ENCODE data around the gene DNAH14. TPM values are rescaled to one million over a fixed set of nuclear protein-coding genes. Genes with fewer than 3 reads are reported as not detected.
"Not testable (repeated sequence)": the region's sequence is repeated elsewhere in the genome, so short reads cannot be mapped to it uniquely, and the experiment has no call there.

DNAH14 gene
- total and polyA plus RNA-seq, 2 of the 4 experiments (the other 2 are of a cell fraction): 2.7 to 3.6 TPM

- H3K4me3 ChIP-seq (ENCODE audit: insufficient read depth, low read depth, low read length); H3K9ac ChIP-seq (ENCODE audit: low read depth, low read length); H3K9me3 ChIP-seq (ENCODE audit: control insufficient read depth, insufficient read depth, low read length); H3K9me1 ChIP-seq (ENCODE audit: insufficient read depth, low read length); H3K27ac ChIP-seq (ENCODE audit: insufficient read depth, low read length); H2AK5ac ChIP-seq (ENCODE audit: low read depth, low read length); POLR2A ChIA-PET (ENCODE audit: unreplicated experiment); ATAC-seq (ENCODE audit: low read depth); H2BK120ac ChIP-seq (ENCODE audit: low read depth, low read length); H3K27me3 ChIP-seq (ENCODE audit: control insufficient read depth, insufficient read depth, low read length); H3K56ac ChIP-seq (ENCODE audit: extremely low read depth, insufficient read depth, low read length); H3K23ac ChIP-seq (ENCODE audit: low read depth, low read length); H2AFZ ChIP-seq (replicated peaks; ENCODE audit: low read length, poor library complexity); BruUV-seq (replicated peaks); DNase-seq; H2BK15ac ChIP-seq (ENCODE audit: low read depth, low read length); H2AK9ac ChIP-seq (replicated peaks; ENCODE audit: low read depth, low read length, poor library complexity); H3K36me3 ChIP-seq (ENCODE audit: control insufficient read depth, insufficient read depth, low read length); H3K4ac ChIP-seq (ENCODE audit: low read depth, low read length); H4K5ac ChIP-seq (ENCODE audit: low read depth, low read length); H4K8ac ChIP-seq (ENCODE audit: low read depth in 2 of 2, low read length in 2 of 2); H3K79me1 ChIP-seq (ENCODE audit: low read depth in 1 of 2, low read length in 2 of 2); H4K91ac ChIP-seq (ENCODE audit: insufficient read depth, low read depth, low read length); H4K20me1 ChIP-seq (ENCODE audit: insufficient read depth, low read length); H3K4me1 ChIP-seq (ENCODE audit: control insufficient read depth, insufficient read depth, low read length); H2BK20ac ChIP-seq (ENCODE audit: low read depth, low read length); H3K18ac ChIP-seq (ENCODE audit: low read depth, low read length); H3K14ac ChIP-seq (replicated peaks; ENCODE audit: low read depth, low read length); dilution Hi-C loops (cut with HindIII; ENCODE audit: low sequenced_read_pairs, unreplicated experiment); H3K4me2 ChIP-seq (ENCODE audit: low read depth, low read length); H2BK5ac ChIP-seq (ENCODE audit: low read depth, low read length, poor library complexity, severe bottlenecking): not testable (repeated sequence)
- CTCF ChIA-PET: interaction anchor here (0.8 kb wide), 1 partner anchor 308 kb away, joined by 3 read pairs; no protein-coding TSS in a partner anchor
- WGBS, 2 experiments (ENCODE audit: extremely low coverage in 2 of 2, insufficient read length in 1 of 2): no CpG with 5 or more reads among the region's 3 CpGs
- in situ Hi-C loops (cut with MboI; ENCODE audit: low sequenced_read_pairs) (loop anchor here (5.0 kb wide), 1 partner anchor 415 kb away; no protein-coding TSS in a partner anchor), intact Hi-C loops (cut with micrococcal nuclease) (loop anchor here (10.0 kb wide), 2 partner anchors 493 to 1047 kb away; partner anchors contain the start of gene WDR26)
Measured at GRCh38 chr1:224927631-224928030, 1.8 kb upstream of the DNAH14 start.

Data from IMR-90 (cell line).